SK-N-SH (cell line): Measurements from ENCODE around the gene CD68. TPM values are rescaled to one million over a fixed set of nuclear protein-coding genes. Genes with fewer than 3 reads are reported as not detected.
A peak's percentile ranks its signal among the peaks of the same experiment; 100 is the strongest.

ENCODE experiments used
- CTCF ChIA-PET: fragments of 300-600, 350-600 bp; formaldehyde crosslinking; extraction: SDS; loops from one replicate; lab custom pipeline; 2021; lab: Yijun Ruan, JAX
- POLR2A ChIA-PET: fragments of 350-600 bp; sonication (Branson Sonifier 250); formaldehyde crosslinking; extraction: SDS; loops from one replicate; lab custom pipeline; 2020; ENCODE audit warnings: antibody characterized with exemption, inconsistent platforms; lab: Yijun Ruan, JAX
- DNase-seq: peaks from one replicate; pipeline ENCODE4 v3.0.0; 2012
- H2AFZ ChIP-seq: fragments of 200-600 bp; sonication (generic); 2 replicates; pipeline ENCODE4 v1.8.1; 2016; ENCODE audit warnings: antibody characterized with exemption, mild to moderate bottlenecking, low read depth
- H3F3A ChIP-seq: fragments of 200-600 bp; sonication (generic); replicated peaks from 2 replicates; pipeline ENCODE3; 2016; ENCODE audit warnings: antibody characterized with exemption, mild to moderate bottlenecking; ENCODE audit not compliant: insufficient read depth
- H3K27ac ChIP-seq, 2 experiments: fragments of 200-500 bp in 1 of 2; fragments of 200-600 bp in 1 of 2; sonication (Bioruptor generic) in 1 of 2; sonication (generic), shearing (Covaris generic) in 1 of 2; 2 replicates each; pipeline versions ENCODE4 v1.5.1 to v1.6.1; 2014 to 2016; ENCODE audit warnings: low read depth in 2 of 2, inconsistent platforms in 1 of 2, low read length in 1 of 2, mild to moderate bottlenecking in 1 of 2, mixed read lengths in 1 of 2
- H3K27me3 ChIP-seq: fragments of 200-600 bp; sonication (generic), shearing (Covaris generic); 2 replicates; pipeline ENCODE4 v1.6.1; 2016; ENCODE audit warnings: mixed run types; ENCODE audit not compliant: insufficient read depth
- H3K36me3 ChIP-seq, 2 experiments: fragments of 200-500 bp in 1 of 2; fragments of 200-600 bp in 1 of 2; sonication (Bioruptor generic) in 1 of 2; sonication (generic) in 1 of 2; replicated peaks in 1 of 2; 2 replicates each; pipeline versions ENCODE3 to v1.5.1; 2014 to 2016; ENCODE audit warnings: low read length in 1 of 2, mild to moderate bottlenecking in 1 of 2; ENCODE audit not compliant: insufficient read depth in 2 of 2, control insufficient read depth in 1 of 2
- H3K4me1 ChIP-seq, 2 experiments: fragments of 200-500 bp in 1 of 2; fragments of 200-600 bp in 1 of 2; sonication (Bioruptor generic) in 1 of 2; sonication (generic), shearing (Covaris generic) in 1 of 2; 2 replicates each; pipeline versions ENCODE4 v1.5.1 to v1.6.1; 2014 to 2016; ENCODE audit warnings: low read depth in 1 of 2, low read length in 1 of 2, mixed run types in 1 of 2; ENCODE audit not compliant: insufficient read depth in 2 of 2, control insufficient read depth in 1 of 2
- H3K4me2 ChIP-seq: fragments of 200-600 bp; sonication (generic), shearing (Covaris generic); 2 replicates; pipeline ENCODE4 v1.6.1; 2017; ENCODE audit warnings: mixed run types
- H3K4me3 ChIP-seq, 2 experiments: fragments of 200-500 bp in 1 of 2; fragments of 200-600 bp in 1 of 2; sonication (Bioruptor generic) in 1 of 2; sonication (generic), shearing (Covaris generic) in 1 of 2; 2 replicates each; pipeline versions ENCODE4 v1.5.1 to v1.8.1; 2014 to 2016; ENCODE audit warnings: low read depth in 2 of 2, inconsistent platforms in 1 of 2, low read length in 1 of 2, mild to moderate bottlenecking in 1 of 2, mixed read lengths in 1 of 2, moderate library complexity in 1 of 2
- H3K79me2 ChIP-seq: fragments of 200-600 bp; sonication (generic); 2 replicates; pipeline ENCODE4 v1.8.1; 2017; ENCODE audit warnings: mild to moderate bottlenecking; ENCODE audit not compliant: insufficient read depth
- H3K9ac ChIP-seq: fragments of 200-600 bp; sonication (generic); 2 replicates; pipeline ENCODE4 v1.6.1; 2017; ENCODE audit warnings: mixed run types
- H3K9me2 ChIP-seq: fragments of 200-600 bp; sonication (generic); 2 replicates; pipeline ENCODE4 v1.6.1; 2017; ENCODE audit warnings: mixed run types
- H3K9me3 ChIP-seq: fragments of 200-600 bp; sonication (generic); 2 replicates; pipeline ENCODE4 v1.6.1; 2017; ENCODE audit warnings: mixed run types, mild to moderate bottlenecking, moderate library complexity
- H4K20me1 ChIP-seq: fragments of 200-600 bp; sonication (generic); 2 replicates; pipeline ENCODE4 v1.6.1; 2017; ENCODE audit warnings: mild to moderate bottlenecking, mixed run types; ENCODE audit not compliant: insufficient read depth
- CHD2 ChIP-seq: fragments of 150-350 bp; IDR thresholded peaks from 2 replicates; pipeline ENCODE4 v1.6.1; 2018; ENCODE audit warnings: low read length; ENCODE audit not compliant: partially characterized antibody
- EZH2phosphoT487 ChIP-seq: fragments of 200-600 bp; sonication (generic); IDR thresholded peaks from 2 replicates; pipeline ENCODE4 v1.6.1; 2017; ENCODE audit warnings: low read depth, mixed run types, mild to moderate bottlenecking, antibody characterized with exemption, moderate library complexity, borderline replicate concordance
- FOXM1 ChIP-seq: IDR thresholded peaks from 2 replicates; pipeline ENCODE4 v1.4.0; 2012; ENCODE audit warnings: low read depth, mild to moderate bottlenecking
- GABPA ChIP-seq: IDR thresholded peaks from 2 replicates; pipeline ENCODE4 v1.4.0; 2012; ENCODE audit warnings: low read depth, mild to moderate bottlenecking
- JUND ChIP-seq: IDR thresholded peaks from 2 replicates; pipeline ENCODE4 v1.4.0; 2012
- MXI1 ChIP-seq: IDR thresholded peaks from 2 replicates; pipeline ENCODE4 v1.6.1; 2012; ENCODE audit warnings: mild to moderate bottlenecking, low read depth, low read length, improper control_type of control experiment
- RXRA ChIP-seq: IDR thresholded peaks from 2 replicates; pipeline ENCODE4 v1.4.0; 2012; ENCODE audit warnings: low read depth, mild to moderate bottlenecking, borderline replicate concordance
- TCF12 ChIP-seq: IDR thresholded peaks from 2 replicates; pipeline ENCODE4 v1.4.0; 2012
- TEAD4 ChIP-seq: IDR thresholded peaks from 2 replicates; pipeline ENCODE4 v1.4.0; 2012; ENCODE audit warnings: mild to moderate bottlenecking, borderline replicate concordance; ENCODE audit not compliant: insufficient read depth
- YY1 ChIP-seq: IDR thresholded peaks from 2 replicates; pipeline ENCODE4 v1.4.0; 2012; ENCODE audit warnings: low read depth, mild to moderate bottlenecking
- WGBS: methylation state at CpG from one replicate; pipeline ENCODE4 v1.1.6; 2017; ENCODE audit warnings: low lambda C conversion rate; 5-methylcytosine and 5-hydroxymethylcytosine counted together
- polyA plus RNA-seq, 3 experiments: library from polyadenylated mRNA; depleted of rRNA; stranded (reverse); fragments of >200 nt; gene quantifications; 2 replicates each; pipeline ENCODE4 v1.2.3, GENCODE V29; 2012
- TF ChIP-seq, protein P1 (sequence below): IDR thresholded peaks from 2 replicates; pipeline ENCODE4 v1.6.1; 2012; ENCODE audit warnings: mild to moderate bottlenecking, low read depth, low read length, moderate library complexity
- TF ChIP-seq, protein P2 (sequence below): IDR thresholded peaks from 2 replicates; pipeline ENCODE4 v1.4.0; 2012; ENCODE audit warnings: low read depth
- TF ChIP-seq, protein P3 (sequence below): IDR thresholded peaks from 2 replicates; pipeline ENCODE4 v1.4.0; 2012; ENCODE audit warnings: low read depth, borderline replicate concordance
- TF ChIP-seq, protein P4 (sequence below): fragments of 150-350 bp; IDR thresholded peaks from 2 replicates; pipeline ENCODE4 v1.6.1; 2017; ENCODE audit warnings: antibody characterized with exemption, low read length, low read depth, borderline replicate concordance
- TF ChIP-seq, protein P5 (sequence below): fragments of 200-600 bp; sonication (generic); IDR thresholded peaks from 2 replicates; pipeline ENCODE4 v1.6.1; 2017; ENCODE audit warnings: antibody characterized with exemption, mild to moderate bottlenecking, moderate library complexity
- TF ChIP-seq, protein P6 (sequence below): fragments of 150-350 bp; IDR thresholded peaks from 2 replicates; pipeline ENCODE4 v1.6.1; 2016; ENCODE audit warnings: mild to moderate bottlenecking, low read depth, low read length

CD68 gene
- polyA plus RNA-seq, 1 of the 3 experiments (the other 2 are of a cell fraction) = 62.4 TPM

DNA sequence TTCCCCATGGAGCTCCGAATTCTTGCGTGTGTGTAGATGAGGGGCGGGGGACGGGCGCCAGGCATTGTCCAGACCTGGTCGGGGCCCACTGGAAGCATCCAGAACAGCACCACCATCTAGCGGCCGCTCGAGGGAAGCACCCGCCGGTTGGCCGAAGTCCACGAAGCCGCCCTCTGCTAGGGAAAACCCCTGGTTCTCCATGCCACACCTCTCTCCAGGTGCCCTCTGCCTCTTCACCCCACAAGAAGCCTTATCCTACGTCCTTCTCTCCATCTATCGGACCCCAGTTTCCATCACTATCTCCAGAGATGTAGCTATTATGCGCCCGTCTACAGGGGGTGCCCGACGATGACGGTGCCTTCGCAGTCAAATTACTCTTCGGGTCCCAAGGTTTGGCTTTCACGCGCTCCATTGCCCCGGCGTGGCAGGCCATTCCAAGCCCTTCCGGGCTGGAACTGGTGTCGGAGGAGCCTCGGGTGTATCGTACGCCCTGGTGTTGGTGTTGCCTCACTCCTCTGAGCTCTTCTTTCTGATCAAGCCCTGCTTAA is 18.3 kb upstream of the CD68 start (continued):
- TF ChIP-seq, protein P1, sequence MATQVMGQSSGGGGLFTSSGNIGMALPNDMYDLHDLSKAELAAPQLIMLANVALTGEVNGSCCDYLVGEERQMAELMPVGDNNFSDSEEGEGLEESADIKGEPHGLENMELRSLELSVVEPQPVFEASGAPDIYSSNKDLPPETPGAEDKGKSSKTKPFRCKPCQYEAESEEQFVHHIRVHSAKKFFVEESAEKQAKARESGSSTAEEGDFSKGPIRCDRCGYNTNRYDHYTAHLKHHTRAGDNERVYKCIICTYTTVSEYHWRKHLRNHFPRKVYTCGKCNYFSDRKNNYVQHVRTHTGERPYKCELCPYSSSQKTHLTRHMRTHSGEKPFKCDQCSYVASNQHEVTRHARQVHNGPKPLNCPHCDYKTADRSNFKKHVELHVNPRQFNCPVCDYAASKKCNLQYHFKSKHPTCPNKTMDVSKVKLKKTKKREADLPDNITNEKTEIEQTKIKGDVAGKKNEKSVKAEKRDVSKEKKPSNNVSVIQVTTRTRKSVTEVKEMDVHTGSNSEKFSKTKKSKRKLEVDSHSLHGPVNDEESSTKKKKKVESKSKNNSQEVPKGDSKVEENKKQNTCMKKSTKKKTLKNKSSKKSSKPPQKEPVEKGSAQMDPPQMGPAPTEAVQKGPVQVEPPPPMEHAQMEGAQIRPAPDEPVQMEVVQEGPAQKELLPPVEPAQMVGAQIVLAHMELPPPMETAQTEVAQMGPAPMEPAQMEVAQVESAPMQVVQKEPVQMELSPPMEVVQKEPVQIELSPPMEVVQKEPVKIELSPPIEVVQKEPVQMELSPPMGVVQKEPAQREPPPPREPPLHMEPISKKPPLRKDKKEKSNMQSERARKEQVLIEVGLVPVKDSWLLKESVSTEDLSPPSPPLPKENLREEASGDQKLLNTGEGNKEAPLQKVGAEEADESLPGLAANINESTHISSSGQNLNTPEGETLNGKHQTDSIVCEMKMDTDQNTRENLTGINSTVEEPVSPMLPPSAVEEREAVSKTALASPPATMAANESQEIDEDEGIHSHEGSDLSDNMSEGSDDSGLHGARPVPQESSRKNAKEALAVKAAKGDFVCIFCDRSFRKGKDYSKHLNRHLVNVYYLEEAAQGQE = no peak; the same call in 1 of the 2 replicates
- TF ChIP-seq RXRA = no peak
- TF ChIP-seq TCF12 = no peak; the same call in 1 of the 2 replicates
- TF ChIP-seq JUND = no peak
- no peak for TF ChIP-seq FOXM1
- TF ChIP-seq MXI1 = no peak
- no peak for TF ChIP-seq YY1

DNA sequence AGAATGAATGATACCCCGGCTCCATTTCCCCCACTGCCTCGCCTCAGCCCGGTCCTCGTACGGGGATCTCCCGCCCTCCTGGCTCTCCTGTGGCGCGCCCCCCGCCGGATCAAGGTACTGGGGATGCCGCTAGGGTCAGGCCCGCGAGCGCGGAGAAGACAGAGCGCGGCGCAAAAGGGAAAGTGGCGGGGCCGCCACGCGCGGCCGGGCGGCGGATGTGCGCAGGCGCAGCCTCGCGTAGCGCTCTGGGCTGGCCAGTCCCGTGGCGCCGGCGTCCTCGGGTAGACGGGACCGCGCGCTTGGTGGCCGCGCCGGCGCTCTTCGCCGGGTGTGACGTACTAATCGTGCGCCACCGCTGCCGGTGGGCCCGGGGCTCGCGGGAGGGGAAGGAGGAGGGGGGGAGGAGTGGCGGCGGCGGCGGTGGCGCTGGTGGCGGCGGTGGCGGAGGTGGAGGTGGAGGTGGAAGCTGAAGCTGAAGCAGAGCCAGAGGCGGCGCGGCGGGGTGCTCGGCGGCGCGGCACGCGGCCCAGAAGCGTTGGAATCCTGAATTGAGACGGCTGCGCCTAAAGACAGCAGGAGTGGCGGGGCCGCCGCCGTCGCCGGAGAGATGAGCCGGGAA is 17.7 kb upstream of the CD68 start, which contains the start of gene SENP3:
SENP3 (plus strand) TSS at position 331 of the 619 bp plus-strand sequence. CDS start 1,158 bp downstream, outside the sequence.
- Histone ChIP-seq H4K20me1 (no peaks in the 10 kb centered on the region), H3K36me3 (peaks cover 24 to 28% of the 10 kb centered on the region in 2 experiments), H2AFZ (peak within 1 kb of the TSS; percentile 85), H3K4me1 (peaks cover 17 to 54% of the 10 kb centered on the region in 2 experiments), H3K4me2 (peak within 1 kb of the TSS; percentile 92), H3F3A (peaks cover 8% of the 10 kb centered on the region), H3K27ac (peak within 1 kb of the TSS; percentile 85 to 88), H3K4me3 (peak within 1 kb of the TSS; percentile 88 to 90), H3K27me3 (no peaks in the 10 kb centered on the region), H3K9me3 (no peaks in the 10 kb centered on the region), H3K79me2 (peaks cover 48% of the 10 kb centered on the region), H3K9me2 (no peaks in the 10 kb centered on the region), H3K9ac (peak within 1 kb of the TSS; percentile 93)
- peak; percentile 99 for DNase-seq
- POLR2A ChIA-PET = interaction anchor here (0.7 to 2.7 kb wide), 3 partner anchors 12 to 119 kb away, joined by 3 to 7 read pairs (median 5); partner anchors contain the start of gene TNFSF12
- CTCF ChIA-PET = interaction anchor here (0.8 to 10.7 kb wide), 37 partner anchors 10 to 310 kb away, joined by 3 to 236 read pairs (median 8); partner anchors contain the start of genes CTDNEP1, KCTD11, MPDU1 and TMEM102
- under 1% methylated on average over 42 of the region's 82 CpGs for WGBS
- peak; percentile 71 for TF ChIP-seq GABPA
- TF ChIP-seq, protein P2, sequence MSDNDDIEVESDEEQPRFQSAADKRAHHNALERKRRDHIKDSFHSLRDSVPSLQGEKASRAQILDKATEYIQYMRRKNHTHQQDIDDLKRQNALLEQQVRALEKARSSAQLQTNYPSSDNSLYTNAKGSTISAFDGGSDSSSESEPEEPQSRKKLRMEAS = 0 out of 2 replicates have a peak, but pooled peaks have one; percentile 62
- TF ChIP-seq, protein P3, sequence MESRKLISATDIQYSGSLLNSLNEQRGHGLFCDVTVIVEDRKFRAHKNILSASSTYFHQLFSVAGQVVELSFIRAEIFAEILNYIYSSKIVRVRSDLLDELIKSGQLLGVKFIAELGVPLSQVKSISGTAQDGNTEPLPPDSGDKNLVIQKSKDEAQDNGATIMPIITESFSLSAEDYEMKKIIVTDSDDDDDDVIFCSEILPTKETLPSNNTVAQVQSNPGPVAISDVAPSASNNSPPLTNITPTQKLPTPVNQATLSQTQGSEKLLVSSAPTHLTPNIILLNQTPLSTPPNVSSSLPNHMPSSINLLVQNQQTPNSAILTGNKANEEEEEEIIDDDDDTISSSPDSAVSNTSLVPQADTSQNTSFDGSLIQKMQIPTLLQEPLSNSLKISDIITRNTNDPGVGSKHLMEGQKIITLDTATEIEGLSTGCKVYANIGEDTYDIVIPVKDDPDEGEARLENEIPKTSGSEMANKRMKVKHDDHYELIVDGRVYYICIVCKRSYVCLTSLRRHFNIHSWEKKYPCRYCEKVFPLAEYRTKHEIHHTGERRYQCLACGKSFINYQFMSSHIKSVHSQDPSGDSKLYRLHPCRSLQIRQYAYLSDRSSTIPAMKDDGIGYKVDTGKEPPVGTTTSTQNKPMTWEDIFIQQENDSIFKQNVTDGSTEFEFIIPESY = peak; percentile 80; the same call in 1 of the 2 replicates
- TF ChIP-seq TEAD4 = no peak
- TF ChIP-seq, protein P4, sequence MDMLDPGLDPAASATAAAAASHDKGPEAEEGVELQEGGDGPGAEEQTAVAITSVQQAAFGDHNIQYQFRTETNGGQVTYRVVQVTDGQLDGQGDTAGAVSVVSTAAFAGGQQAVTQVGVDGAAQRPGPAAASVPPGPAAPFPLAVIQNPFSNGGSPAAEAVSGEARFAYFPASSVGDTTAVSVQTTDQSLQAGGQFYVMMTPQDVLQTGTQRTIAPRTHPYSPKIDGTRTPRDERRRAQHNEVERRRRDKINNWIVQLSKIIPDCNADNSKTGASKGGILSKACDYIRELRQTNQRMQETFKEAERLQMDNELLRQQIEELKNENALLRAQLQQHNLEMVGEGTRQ = no peak
- TF ChIP-seq, protein P5, sequence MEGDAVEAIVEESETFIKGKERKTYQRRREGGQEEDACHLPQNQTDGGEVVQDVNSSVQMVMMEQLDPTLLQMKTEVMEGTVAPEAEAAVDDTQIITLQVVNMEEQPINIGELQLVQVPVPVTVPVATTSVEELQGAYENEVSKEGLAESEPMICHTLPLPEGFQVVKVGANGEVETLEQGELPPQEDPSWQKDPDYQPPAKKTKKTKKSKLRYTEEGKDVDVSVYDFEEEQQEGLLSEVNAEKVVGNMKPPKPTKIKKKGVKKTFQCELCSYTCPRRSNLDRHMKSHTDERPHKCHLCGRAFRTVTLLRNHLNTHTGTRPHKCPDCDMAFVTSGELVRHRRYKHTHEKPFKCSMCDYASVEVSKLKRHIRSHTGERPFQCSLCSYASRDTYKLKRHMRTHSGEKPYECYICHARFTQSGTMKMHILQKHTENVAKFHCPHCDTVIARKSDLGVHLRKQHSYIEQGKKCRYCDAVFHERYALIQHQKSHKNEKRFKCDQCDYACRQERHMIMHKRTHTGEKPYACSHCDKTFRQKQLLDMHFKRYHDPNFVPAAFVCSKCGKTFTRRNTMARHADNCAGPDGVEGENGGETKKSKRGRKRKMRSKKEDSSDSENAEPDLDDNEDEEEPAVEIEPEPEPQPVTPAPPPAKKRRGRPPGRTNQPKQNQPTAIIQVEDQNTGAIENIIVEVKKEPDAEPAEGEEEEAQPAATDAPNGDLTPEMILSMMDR = no peak
- TF ChIP-seq, protein P6, sequence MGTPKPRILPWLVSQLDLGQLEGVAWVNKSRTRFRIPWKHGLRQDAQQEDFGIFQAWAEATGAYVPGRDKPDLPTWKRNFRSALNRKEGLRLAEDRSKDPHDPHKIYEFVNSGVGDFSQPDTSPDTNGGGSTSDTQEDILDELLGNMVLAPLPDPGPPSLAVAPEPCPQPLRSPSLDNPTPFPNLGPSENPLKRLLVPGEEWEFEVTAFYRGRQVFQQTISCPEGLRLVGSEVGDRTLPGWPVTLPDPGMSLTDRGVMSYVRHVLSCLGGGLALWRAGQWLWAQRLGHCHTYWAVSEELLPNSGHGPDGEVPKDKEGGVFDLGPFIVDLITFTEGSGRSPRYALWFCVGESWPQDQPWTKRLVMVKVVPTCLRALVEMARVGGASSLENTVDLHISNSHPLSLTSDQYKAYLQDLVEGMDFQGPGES = no peak
- no peak for TF ChIP-seq EZH2phosphoT487
- TF ChIP-seq CHD2 = peak; percentile 64
